Activated CD4-positive, alpha-beta memory T cell treated with anti-CD3 and anti-CD28 coated beads for 36 hours (primary cell): ENCODE results near the gene PTPRA. TPM values are rescaled to one million over a fixed set of nuclear protein-coding genes. Genes with fewer than 3 reads are reported as not detected.
"Not testable (repeated sequence)": the region's sequence is repeated elsewhere in the genome, so short reads cannot be mapped to it uniquely, and the experiment has no call there.

Experiments used
- CTCF ChIA-PET: fragments of 350-600 bp; sonication (Branson Sonifier 250); formaldehyde crosslinking; loops from one replicate; lab custom pipeline; 2021; ENCODE audit warnings: antibody characterized with exemption, inconsistent platforms; lab: Charles Lee
- POLR2A ChIA-PET: fragments of 350-600 bp; sonication (Branson Sonifier 250); formaldehyde crosslinking; loops from one replicate; lab custom pipeline; 2021; ENCODE audit warnings: antibody characterized with exemption; lab: Charles Lee
- DNase-seq: peaks from one replicate; pipeline ENCODE4 v3.0.0-alpha.2; 2020
- H3K27ac Mint-ChIP-seq: one replicate; pipeline ENCODE4 v1.8.0; 2021; ENCODE audit warnings: mixed read lengths
- H3K27me3 Mint-ChIP-seq: one replicate; pipeline ENCODE4 v1.8.0; 2021; ENCODE audit warnings: mixed read lengths
- H3K36me3 Mint-ChIP-seq: one replicate; pipeline ENCODE4 v1.8.0; 2021; ENCODE audit warnings: mixed read lengths
- H3K4me1 Mint-ChIP-seq: one replicate; pipeline ENCODE4 v1.8.0; 2021; ENCODE audit warnings: low read depth, mixed read lengths
- H3K4me3 Mint-ChIP-seq: one replicate; pipeline ENCODE4 v1.8.0; 2021; ENCODE audit warnings: mild to moderate bottlenecking, mixed read lengths
- H3K9me3 Mint-ChIP-seq: one replicate; pipeline ENCODE4 v1.8.0; 2021; ENCODE audit warnings: mixed read lengths
- intact Hi-C: fragments of 100-400 bp; cut with micrococcal nuclease; formaldehyde crosslinking; loops from one replicate; pipeline ENCODE4 v1.15.1; 2023
- total RNA-seq, 2 experiments: library from RNA; stranded (reverse); gene quantifications; one replicate each; pipeline ENCODE4 v1.2.3, GENCODE V29; 2021

The PTPRA gene, protein sequence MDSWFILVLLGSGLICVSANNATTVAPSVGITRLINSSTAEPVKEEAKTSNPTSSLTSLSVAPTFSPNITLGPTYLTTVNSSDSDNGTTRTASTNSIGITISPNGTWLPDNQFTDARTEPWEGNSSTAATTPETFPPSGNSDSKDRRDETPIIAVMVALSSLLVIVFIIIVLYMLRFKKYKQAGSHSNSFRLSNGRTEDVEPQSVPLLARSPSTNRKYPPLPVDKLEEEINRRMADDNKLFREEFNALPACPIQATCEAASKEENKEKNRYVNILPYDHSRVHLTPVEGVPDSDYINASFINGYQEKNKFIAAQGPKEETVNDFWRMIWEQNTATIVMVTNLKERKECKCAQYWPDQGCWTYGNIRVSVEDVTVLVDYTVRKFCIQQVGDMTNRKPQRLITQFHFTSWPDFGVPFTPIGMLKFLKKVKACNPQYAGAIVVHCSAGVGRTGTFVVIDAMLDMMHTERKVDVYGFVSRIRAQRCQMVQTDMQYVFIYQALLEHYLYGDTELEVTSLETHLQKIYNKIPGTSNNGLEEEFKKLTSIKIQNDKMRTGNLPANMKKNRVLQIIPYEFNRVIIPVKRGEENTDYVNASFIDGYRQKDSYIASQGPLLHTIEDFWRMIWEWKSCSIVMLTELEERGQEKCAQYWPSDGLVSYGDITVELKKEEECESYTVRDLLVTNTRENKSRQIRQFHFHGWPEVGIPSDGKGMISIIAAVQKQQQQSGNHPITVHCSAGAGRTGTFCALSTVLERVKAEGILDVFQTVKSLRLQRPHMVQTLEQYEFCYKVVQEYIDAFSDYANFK
- total RNA-seq = 10 to 100 TPM; 61.1 to 62.8 TPM

DNA sequence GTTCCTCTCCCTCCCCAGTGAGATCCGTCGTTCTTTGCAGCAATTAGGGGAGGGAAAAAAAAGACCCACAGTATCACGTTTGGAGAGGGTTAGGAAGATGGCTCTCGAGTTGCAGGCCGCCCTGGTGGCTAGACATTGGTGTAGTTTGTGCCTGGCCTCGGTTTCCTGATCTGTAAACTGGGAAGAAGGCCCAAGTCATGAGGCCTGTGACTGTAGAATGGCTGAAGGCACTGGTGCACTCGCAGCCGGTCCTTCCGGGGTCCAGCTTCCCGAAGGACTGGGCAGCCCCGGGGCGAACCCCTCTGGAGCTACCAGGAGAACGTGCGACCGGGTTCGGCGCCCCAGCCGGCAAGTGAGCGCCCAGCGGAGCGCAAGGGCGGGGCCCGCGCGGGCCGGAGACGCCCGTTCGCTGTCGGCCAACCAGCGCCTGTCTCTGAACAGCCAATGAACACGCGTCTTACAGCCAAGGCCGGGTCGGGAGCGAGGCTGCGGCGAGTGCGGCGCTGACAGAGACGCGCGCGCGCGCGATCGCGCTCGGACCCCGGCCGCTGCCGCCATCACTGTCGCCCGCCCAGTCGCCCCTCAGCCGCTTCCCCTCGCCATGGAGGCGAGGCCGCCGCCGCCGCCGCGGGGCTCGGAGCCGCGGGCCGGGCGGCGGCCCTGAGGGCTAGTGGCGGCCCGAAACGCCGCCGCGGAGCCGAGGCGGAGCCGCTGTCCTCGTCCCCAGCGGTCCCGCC, at the start of gene PTPRA:
Gene PTPRA (plus strand): TSS at position 472 of the 737 bp plus-strand sequence. CDS start 90,797 bp downstream, outside the sequence.
- H3K4me3 Mint-ChIP-seq = peak within 1 kb of the TSS; percentile 90
- H3K27ac Mint-ChIP-seq = peak within 1 kb of the TSS; percentile 91
- no peaks in the 10 kb centered on the region for H3K9me3 Mint-ChIP-seq
- ChIA-PET POLR2A (interaction anchor here (0.6 to 1.4 kb wide), 7 partner anchors 30 to 256 kb away, joined by 3 to 10 read pairs (median 4); no protein-coding TSS in a partner anchor), CTCF (interaction anchor here (0.6 to 1.7 kb wide), 8 partner anchors 10 to 138 kb away, joined by 3 to 7 read pairs (median 3); partner anchors contain the start of gene TMEM239)
- no peaks in the 10 kb centered on the region for H3K27me3 Mint-ChIP-seq
- H3K36me3 Mint-ChIP-seq = peaks cover 21% of the 10 kb centered on the region
- peak; percentile 95 for DNase-seq
- intact Hi-C loops = loop anchor here (1.0 to 5.0 kb wide), 4 partner anchors 39 to 138 kb away; no protein-coding TSS in a partner anchor
- peaks cover 43% of the 10 kb centered on the region for H3K4me1 Mint-ChIP-seq

DNA sequence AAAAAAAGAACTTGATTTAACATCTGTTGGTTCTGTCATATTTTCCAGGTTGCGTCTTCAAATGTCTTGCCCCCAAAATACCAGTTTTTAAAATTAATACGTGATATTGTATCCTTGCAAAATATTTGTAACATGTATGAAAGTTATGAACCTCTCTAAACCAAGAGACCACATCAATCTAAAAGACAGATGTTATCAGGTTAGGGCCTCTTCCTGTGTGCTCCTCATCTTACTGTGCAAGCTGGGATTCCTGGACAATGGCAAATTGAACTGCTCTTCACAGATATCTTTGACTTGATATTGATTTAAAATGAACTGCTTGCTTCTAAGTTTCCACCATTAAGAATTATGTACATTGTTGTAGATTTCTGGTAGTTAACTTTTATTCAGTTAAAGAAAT, 47.5 kb upstream of the PTPRA start:
- intact Hi-C loops = no loop called here
- POLR2A ChIA-PET = no interaction called here
- Mint-ChIP-seq H3K27me3 (peaks cover 8% of the 10 kb centered on the region), H3K4me1 (peaks cover 20% of the 10 kb centered on the region), H3K4me3 (no peak overlapping the region), H3K9me3 (no peaks in the 10 kb centered on the region), H3K27ac (no peak overlapping the region), H3K36me3 (no peaks in the 10 kb centered on the region)
- DNase-seq = no peak
- CTCF ChIA-PET = interaction anchor here (0.6 kb wide), 1 partner anchor 229 kb away, joined by 4 read pairs; no protein-coding TSS in a partner anchor

DNA sequence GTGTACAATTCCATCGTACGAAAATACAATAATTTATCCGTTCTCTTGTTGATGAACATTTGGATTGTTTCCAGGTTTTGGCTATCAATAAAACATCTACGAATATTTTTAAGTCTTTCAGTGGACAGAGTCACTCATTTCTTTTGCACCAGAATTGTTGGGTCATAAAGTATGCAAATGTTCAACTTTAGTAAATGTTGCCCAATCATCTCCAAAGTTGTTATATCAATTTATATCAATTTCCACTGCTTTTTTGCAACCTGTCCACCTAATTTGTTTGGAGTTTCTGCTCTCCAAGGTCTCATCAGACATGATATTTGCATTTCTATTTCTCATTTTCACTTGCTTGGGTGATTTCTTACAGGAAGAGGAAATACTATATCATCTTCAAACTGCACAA, 46.6 kb upstream of the PTPRA start:
- DNase-seq = no peak
- no peak overlapping the region for H3K4me3 Mint-ChIP-seq
- CTCF ChIA-PET = no interaction called here
- no peaks in the 10 kb centered on the region for H3K9me3 Mint-ChIP-seq
- POLR2A ChIA-PET = no interaction called here
- H3K27me3 Mint-ChIP-seq = peaks cover 5% of the 10 kb centered on the region
- H3K27ac Mint-ChIP-seq = no peak overlapping the region
- no peaks in the 10 kb centered on the region for H3K36me3 Mint-ChIP-seq
- intact Hi-C loops = no loop called here
- H3K4me1 Mint-ChIP-seq = peaks cover 18% of the 10 kb centered on the region

DNA sequence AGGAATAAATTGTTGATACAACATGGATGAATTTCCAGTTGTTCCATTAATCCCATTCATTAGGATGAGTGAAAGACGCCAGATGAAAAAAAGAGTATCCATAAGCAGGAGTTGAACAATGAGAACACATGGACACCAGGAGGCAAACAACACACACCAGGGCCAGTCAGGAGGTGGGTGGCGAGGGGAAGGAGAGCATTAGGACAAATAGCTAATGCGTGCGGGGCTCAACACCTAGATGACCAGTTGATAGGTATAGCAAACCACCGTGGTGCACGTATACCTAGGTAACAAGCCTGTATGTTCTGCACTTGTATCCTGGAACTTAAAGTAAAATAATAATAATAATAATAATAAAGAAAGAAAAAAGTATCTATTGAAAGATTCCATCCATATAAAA, 43.9 kb upstream of the PTPRA start:
- Mint-ChIP-seq H3K27me3 (peaks cover 3% of the 10 kb centered on the region), H3K4me1 (peaks cover 18% of the 10 kb centered on the region), H3K4me3 (no peak overlapping the region), H3K9me3 (no peaks in the 10 kb centered on the region), H3K36me3 (peaks cover 1% of the 10 kb centered on the region), H3K27ac (no peak overlapping the region)
- ChIA-PET CTCF (interaction anchor here (1.1 kb wide), 1 partner anchor 13 kb away, joined by 3 read pairs; the partner anchor contains the start of gene TMEM239), POLR2A (no interaction called here)
- no peak for DNase-seq
- intact Hi-C loops = no loop called here

DNA sequence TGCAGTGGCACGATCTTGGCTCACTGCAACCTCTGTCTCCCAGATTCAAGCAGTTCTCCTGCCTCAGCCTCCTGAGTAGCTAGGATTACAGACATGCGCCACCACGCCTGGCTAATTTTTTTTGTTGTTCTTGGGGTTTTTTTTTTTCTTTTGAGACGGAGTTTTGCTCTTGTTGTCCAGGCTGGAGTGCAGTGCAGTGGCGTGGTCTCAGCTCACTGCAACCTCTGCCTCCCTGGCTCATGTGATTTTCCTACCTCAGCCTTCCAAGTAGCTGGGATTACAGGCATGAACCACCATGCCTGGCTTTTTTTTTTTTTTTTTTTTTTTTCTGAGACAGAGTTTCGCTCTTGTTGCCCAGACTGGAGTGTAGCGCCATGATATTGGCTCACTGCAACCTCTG, 42.1 kb upstream of the PTPRA start:
- H3K4me3 Mint-ChIP-seq, H3K27me3 Mint-ChIP-seq, CTCF ChIA-PET, H3K27ac Mint-ChIP-seq, DNase-seq, intact Hi-C loops, H3K9me3 Mint-ChIP-seq: not testable (repeated sequence)
- Mint-ChIP-seq H3K4me1 (peaks cover 11% of the 10 kb centered on the region), H3K36me3 (peaks cover 12% of the 10 kb centered on the region)
- POLR2A ChIA-PET = interaction anchor here (0.6 kb wide), 1 partner anchor 169 kb away, joined by 3 read pairs; no protein-coding TSS in a partner anchor

DNA sequence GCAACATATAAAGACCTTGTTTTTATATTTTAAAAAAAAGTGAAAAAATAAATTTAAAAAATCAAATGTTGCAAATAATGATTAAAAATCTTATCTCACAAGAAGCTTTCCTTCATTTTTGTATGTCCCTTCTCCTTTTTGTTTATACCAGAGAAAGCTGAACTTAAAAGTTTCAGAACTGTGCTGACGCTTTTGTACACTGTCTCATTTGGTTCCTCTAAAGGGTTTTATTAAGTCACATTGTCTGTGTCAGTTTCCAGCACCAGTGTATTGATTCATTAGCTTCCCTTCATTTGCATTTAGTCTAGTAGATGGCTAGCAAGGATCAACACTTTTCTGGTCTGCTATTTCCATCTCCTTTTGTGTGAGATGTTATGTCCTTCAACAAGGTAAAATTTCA, 39.5 kb upstream of the PTPRA start:
- H3K36me3 Mint-ChIP-seq = peaks cover 12% of the 10 kb centered on the region
- intact Hi-C loops = no loop called here
- no peak for DNase-seq
- no peak overlapping the region for H3K4me3 Mint-ChIP-seq
- no peaks in the 10 kb centered on the region for H3K9me3 Mint-ChIP-seq
- no peak overlapping the region for H3K27ac Mint-ChIP-seq
- H3K4me1 Mint-ChIP-seq = peaks cover 8% of the 10 kb centered on the region
- ChIA-PET POLR2A (no interaction called here), CTCF (interaction anchor here (1.2 to 2.0 kb wide), 2 partner anchors 18 to 82 kb away, joined by 3 to 5 read pairs; no protein-coding TSS in a partner anchor)
- no peaks in the 10 kb centered on the region for H3K27me3 Mint-ChIP-seq

DNA sequence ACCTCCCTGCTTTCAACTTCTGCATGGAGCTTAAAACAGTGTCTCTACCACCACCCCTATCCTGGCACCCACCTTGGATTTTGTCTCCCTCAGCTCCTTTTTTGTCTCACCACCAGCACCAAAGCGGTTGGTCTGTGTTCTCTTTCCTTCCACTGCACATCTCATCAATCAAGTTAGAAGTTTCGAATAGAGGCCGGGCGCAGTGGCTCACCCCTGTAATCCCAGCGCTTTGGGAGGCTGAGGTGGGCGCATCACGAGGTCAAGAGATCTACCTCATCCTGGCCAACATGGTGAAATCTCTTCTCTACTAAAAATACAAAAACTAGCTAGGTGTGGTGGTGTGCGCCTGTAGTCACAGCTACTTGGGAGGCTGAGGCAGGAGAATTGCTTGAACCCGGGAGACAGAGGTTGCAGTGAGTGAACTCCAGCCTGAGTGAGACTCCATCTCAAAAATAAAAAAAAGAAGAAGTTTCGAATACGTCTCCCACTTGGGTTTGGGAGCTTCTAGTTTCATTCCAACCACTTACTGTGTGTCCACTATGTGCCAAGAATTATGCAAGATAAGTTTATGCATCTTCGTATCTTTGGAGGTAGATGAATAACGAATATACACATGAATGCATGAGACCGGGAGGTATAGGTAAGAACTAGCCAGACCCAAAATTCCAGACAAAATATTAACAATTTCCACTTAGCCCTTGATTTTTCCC, 38.7 kb upstream of the PTPRA start:
- H3K27ac Mint-ChIP-seq = no peak overlapping the region
- no peaks in the 10 kb centered on the region for H3K27me3 Mint-ChIP-seq
- POLR2A ChIA-PET = no interaction called here
- no peaks in the 10 kb centered on the region for H3K9me3 Mint-ChIP-seq
- CTCF ChIA-PET = interaction anchor here (1.2 to 2.0 kb wide), 2 partner anchors 17 to 83 kb away, joined by 3 to 5 read pairs; no protein-coding TSS in a partner anchor
- DNase-seq = no peak
- no peak overlapping the region for H3K4me3 Mint-ChIP-seq
- H3K4me1 Mint-ChIP-seq = peaks cover 14% of the 10 kb centered on the region
- intact Hi-C loops = no loop called here
- peaks cover 12% of the 10 kb centered on the region for H3K36me3 Mint-ChIP-seq

DNA sequence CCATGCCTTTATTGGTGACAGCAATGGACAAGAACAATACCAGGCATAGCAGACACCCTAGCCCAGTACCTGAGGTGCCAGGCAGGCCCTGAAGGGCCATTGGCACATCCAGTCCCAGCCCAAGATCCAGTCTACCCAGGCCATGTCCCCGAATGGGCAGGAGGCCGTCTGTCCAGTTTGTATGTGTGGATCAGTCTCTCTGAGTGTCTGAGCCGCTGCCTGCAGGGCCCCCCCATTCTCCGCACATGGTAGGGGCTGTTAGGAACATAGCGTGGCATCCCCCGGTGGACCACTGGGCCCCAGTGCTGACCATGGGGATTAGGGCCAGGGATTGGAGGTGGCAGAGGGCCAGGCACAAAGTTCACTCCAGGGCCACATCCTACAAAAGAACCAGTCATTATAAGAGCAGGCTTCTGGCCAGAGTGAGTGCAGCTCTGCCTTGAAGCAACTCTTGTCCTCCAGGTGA, 37.9 kb upstream of the PTPRA start:
- peaks cover 12% of the 10 kb centered on the region for H3K36me3 Mint-ChIP-seq
- peaks cover 16% of the 10 kb centered on the region for H3K4me1 Mint-ChIP-seq
- no peak for DNase-seq
- intact Hi-C loops = no loop called here
- H3K27me3 Mint-ChIP-seq = no peaks in the 10 kb centered on the region
- no peak overlapping the region for H3K4me3 Mint-ChIP-seq
- no peak overlapping the region for H3K27ac Mint-ChIP-seq
- ChIA-PET CTCF (no interaction called here), POLR2A (no interaction called here)
- no peaks in the 10 kb centered on the region for H3K9me3 Mint-ChIP-seq

DNA sequence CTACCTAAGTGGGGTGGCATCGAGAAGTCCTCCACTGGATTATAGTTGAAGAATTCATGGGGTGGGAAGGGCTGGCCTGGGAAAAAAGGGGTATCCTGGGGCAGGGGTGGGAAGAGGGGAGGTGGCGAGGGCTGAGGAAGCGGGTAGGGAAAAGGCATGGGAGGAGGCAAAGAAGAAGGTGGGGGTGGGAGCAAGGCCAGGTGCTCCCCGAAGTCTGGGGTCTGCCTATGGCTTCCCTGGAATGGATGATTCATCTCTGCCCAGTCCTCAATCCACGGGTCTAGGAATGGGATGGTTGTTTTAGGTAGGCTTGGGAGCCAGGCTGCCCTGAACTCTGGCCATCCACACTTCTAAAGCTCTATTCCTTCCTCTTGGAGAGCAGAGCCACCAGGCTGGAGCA, 37.2 kb upstream of the PTPRA start:
- H3K9me3 Mint-ChIP-seq = no peaks in the 10 kb centered on the region
- no peaks in the 10 kb centered on the region for H3K27me3 Mint-ChIP-seq
- H3K4me1 Mint-ChIP-seq = peaks cover 16% of the 10 kb centered on the region
- DNase-seq = no peak
- POLR2A ChIA-PET = interaction anchor here (0.6 kb wide), 1 partner anchor 13 kb away, joined by 5 read pairs; no protein-coding TSS in a partner anchor
- peaks cover 12% of the 10 kb centered on the region for H3K36me3 Mint-ChIP-seq
- H3K4me3 Mint-ChIP-seq = no peak overlapping the region
- intact Hi-C loops = no loop called here
- CTCF ChIA-PET = no interaction called here
- H3K27ac Mint-ChIP-seq = no peak overlapping the region

DNA sequence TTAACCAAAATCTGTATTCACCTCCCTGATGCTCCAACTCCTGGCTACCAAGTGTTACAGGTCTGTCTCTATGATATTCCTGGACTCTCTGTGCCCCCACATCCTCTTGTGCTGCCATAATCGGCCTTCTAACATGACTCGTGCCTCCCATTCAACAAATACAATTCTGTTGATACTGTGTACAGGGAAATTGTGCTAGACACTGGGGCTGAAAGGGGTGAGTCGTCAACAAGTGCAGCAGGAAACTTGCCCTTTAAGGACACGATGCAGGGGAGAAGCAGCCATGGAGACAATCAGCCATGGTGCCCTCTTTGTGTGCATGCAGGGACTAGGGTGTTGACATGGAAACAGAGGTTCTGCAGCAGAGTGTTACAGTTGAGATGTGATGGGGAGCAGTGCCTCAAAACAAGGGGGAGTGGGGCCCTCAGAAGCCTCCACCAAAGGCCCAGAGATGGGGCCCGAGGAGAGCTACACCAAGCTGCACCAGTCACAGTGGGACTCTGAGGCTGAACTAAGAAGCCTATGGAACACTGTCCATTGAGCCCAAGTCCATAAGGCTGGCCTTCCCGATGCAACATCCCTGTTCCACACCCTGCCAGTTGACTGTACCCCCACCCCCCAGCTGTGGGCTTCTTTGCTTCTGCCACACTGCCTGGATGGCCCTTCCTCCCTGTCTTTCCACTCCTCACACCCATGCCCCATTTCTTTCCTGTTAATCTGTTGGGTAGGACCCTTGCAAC, 35.9 kb upstream of the PTPRA start:
- H3K9me3 Mint-ChIP-seq = no peaks in the 10 kb centered on the region
- no peak overlapping the region for H3K4me3 Mint-ChIP-seq
- H3K27ac Mint-ChIP-seq = no peak overlapping the region
- DNase-seq = no peak
- POLR2A ChIA-PET = interaction anchor here (0.5 kb wide), 1 partner anchor 38 kb away, joined by 3 read pairs; no protein-coding TSS in a partner anchor
- no peaks in the 10 kb centered on the region for H3K27me3 Mint-ChIP-seq
- CTCF ChIA-PET = no interaction called here
- H3K36me3 Mint-ChIP-seq = peaks cover 12% of the 10 kb centered on the region
- H3K4me1 Mint-ChIP-seq = peaks cover 17% of the 10 kb centered on the region
- intact Hi-C loops = no loop called here
